Raji (cell line): Measurements from ENCODE around the gene YWHAG.

Experiments
- POLR2A ChIP-seq: IDR thresholded peaks from 2 replicates; pipeline ENCODE4 v1.6.1; 2011; ENCODE audit warnings: low read depth, low read length, control low read depth; ENCODE audit not compliant: insufficient read depth

YWHAG gene

GRCh38 chr7:76358481-76359110 is at the start of gene YWHAG:
YWHAG (minus strand) TSS chr7:76358991; CDS start chr7:76358808, 183 bp downstream.
- peak; percentile 98 for TF ChIP-seq POLR2A

- TF ChIP-seq POLR2A: no peak
Measured at GRCh38 chr7:76408121-76408560, 49.4 kb upstream of the YWHAG start.

DNA sequence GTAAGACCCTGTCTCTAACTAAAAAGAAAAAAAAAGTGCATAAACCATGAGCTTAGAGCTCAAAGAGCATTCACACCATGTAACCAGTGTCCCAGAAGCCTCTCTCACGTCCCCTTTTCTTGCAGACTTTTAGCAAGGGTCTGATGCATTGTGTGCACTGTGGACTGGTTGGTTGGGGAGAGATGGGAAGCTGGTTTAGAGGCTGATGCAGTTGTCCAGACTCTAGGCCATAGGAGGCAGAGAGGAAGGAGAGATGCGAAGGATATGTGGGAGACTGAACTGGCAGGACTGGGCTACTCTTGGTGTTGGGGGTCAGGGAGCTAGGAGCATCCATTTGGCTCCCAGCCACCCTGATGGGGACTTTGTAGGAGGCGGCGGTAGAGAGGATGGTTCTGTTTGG is 48.9 kb upstream of the YWHAG start:
- TF ChIP-seq POLR2A: no peak

- TF ChIP-seq POLR2A: no peak
Measured at GRCh38 chr7:76405738-76406137, 46.9 kb upstream of the YWHAG start.

- no peak for TF ChIP-seq POLR2A
Measured at GRCh38 chr7:76403780-76404494, 45.1 kb upstream of the YWHAG start.

DNA sequence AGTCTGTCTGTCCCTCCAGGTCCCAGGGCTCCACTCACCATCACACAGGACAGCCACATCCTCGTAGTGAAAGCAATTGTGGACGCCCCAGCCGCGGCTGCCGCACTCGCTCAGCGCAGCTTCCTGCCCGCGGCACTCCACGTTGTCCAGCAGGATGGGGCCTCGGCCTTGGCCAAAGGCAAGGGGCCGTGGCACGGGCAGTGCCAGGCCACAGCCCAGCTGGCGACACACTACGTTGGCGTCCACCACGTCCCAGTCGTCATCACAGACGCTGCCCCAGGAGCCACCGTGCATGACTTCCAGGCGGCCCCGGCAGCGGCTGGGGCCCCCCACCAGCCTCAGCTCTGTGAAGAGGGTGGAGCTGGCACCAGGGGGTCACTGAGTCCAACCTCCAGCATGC is 41.5 kb upstream of the YWHAG start:
- TF ChIP-seq POLR2A: no peak

- no peak for TF ChIP-seq POLR2A
Measured at GRCh38 chr7:76397409-76398183, 38.8 kb upstream of the YWHAG start.

DNA sequence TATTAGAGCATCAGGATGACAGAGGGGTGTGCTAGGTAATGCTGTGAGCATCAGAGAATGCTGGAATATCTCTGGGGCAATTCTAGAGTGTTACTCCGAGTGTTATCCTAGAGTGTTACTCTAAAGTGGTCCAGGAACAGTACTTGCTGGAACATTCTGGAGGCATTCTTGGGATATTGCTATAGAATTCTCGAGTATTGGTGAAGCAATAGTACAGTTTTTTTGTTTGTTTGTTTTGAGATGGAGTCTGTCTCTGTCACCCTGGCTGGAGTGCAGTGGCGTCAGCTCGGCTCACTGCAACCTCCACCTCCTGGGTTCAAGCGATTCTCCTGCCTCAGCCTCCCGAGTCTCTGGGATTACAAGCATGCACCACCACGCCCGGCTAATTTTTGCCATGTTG is 38.1 kb upstream of the YWHAG start:
- no peak for TF ChIP-seq POLR2A

DNA sequence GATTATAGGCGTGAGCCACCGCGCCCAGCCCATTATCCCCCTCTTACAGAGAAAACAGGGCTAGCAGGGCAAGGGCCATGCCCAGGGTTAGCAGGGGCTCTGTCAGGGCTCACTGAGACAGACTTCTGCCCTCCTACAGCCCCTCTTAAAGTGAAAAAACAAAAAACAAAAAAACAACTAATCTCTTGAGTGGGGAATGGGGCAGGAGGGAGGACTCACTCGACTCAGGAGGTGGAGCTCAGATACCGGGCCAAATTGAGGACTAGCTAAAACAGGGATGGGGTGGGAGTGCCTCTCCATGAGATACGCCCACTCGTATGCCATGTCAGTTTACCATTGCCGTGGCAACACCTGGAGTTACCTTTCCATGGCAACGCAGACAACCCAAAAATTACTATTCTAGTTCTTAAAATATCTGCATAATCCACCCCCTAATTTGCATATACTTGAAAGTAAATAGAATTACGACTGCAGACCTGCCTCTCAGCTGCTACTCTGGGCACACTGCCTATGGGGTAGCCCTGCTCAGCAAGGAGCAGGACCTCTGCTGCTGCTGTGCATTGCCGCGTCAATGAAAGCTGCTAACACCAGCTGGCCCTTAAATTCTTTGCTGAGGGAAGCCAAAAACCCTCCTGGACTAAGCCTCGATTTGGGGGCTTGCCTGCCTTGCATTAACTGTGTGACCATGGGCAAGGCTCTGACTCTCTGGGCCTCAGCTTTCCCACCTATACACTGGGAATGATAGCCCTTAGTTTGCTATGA is 37.4 kb upstream of the YWHAG start:
- no peak for TF ChIP-seq POLR2A

GRCh38 chr7:76394957-76395356 is 36.2 kb upstream of the YWHAG start:
- TF ChIP-seq POLR2A: no peak

GRCh38 chr7:76393116-76394031 is 34.6 kb upstream of the YWHAG start:
- TF ChIP-seq POLR2A: peak; percentile 91

- no peak; the same call in 1 of the 2 replicates for TF ChIP-seq POLR2A
Measured at GRCh38 chr7:76392531-76393115, 33.8 kb upstream of the YWHAG start.

- no peak for TF ChIP-seq POLR2A
Measured at GRCh38 chr7:76390092-76390491, 31.3 kb upstream of the YWHAG start.

GRCh38 chr7:76386691-76387260 is 28.0 kb upstream of the YWHAG start:
- no peak for TF ChIP-seq POLR2A
